Liver (tissue), 3 donors: ENCODE measurements around the gene HACE1.

ENCODE experiments used
- ATF3 ChIP-seq: IDR thresholded peaks from 2 replicates; pipeline ENCODE4 v1.6.1; 2016; ENCODE audit warnings: antibody characterized with exemption
- EGR1 ChIP-seq, 2 donors: IDR thresholded peaks; 2 replicates each; pipeline ENCODE4 v1.6.1; 2016 to 2018; ENCODE audit warnings: antibody characterized with exemption in 2 of 2, low read depth in 2 of 2
- GABPA ChIP-seq, 2 donors: IDR thresholded peaks in 1 of 2; conservative IDR thresholded peaks in 1 of 2; 2 replicates each; pipeline ENCODE4 v1.6.1; 2016; ENCODE audit warnings: antibody characterized with exemption in 2 of 2, mild to moderate bottlenecking in 1 of 2, moderate library complexity in 1 of 2
- HNF4G ChIP-seq: IDR thresholded peaks from 2 replicates; pipeline ENCODE4 v1.6.1; 2016; ENCODE audit warnings: antibody characterized with exemption
- NR2F2 ChIP-seq: IDR thresholded peaks from 2 replicates; pipeline ENCODE4 v1.6.1; 2016; ENCODE audit warnings: antibody characterized with exemption
- RAD21 ChIP-seq, 2 donors: IDR thresholded peaks; 2 replicates each; pipeline ENCODE4 v1.6.1; 2016; ENCODE audit warnings: antibody characterized with exemption in 2 of 2, mild to moderate bottlenecking in 2 of 2
- REST ChIP-seq: IDR thresholded peaks from 2 replicates; pipeline ENCODE4 v1.6.1; 2016; ENCODE audit warnings: antibody characterized with exemption, mild to moderate bottlenecking
- RXRA ChIP-seq, 2 donors: IDR thresholded peaks; 2 replicates each; pipeline ENCODE4 v1.6.1; 2017 to 2018; ENCODE audit warnings: antibody characterized with exemption in 2 of 2, mild to moderate bottlenecking in 1 of 2
- SP1 ChIP-seq: IDR thresholded peaks from 2 replicates; pipeline ENCODE4 v1.6.1; 2018; ENCODE audit warnings: antibody characterized with exemption, mild to moderate bottlenecking
- TAF1 ChIP-seq: conservative IDR thresholded peaks from 2 replicates; pipeline ENCODE4 v1.6.1; 2016; ENCODE audit warnings: antibody characterized with exemption, mild to moderate bottlenecking
- YY1 ChIP-seq: IDR thresholded peaks from 2 replicates; pipeline ENCODE4 v1.6.1; 2016; ENCODE audit warnings: antibody characterized with exemption, mild to moderate bottlenecking
- TF ChIP-seq, protein P1 (sequence below): fragments of 150-350 bp; IDR thresholded peaks from 2 replicates; pipeline ENCODE4 v1.5.1; 2017; ENCODE audit warnings: improper control_type of control experiment, low read depth, low read length; ENCODE audit not compliant: missing input control
- TF ChIP-seq, protein P2 (sequence below): IDR thresholded peaks from 2 replicates; pipeline ENCODE4 v1.6.1; 2016; ENCODE audit warnings: antibody characterized with exemption
- donor health status: healthy.
- donor health status: healthy.

DNA sequence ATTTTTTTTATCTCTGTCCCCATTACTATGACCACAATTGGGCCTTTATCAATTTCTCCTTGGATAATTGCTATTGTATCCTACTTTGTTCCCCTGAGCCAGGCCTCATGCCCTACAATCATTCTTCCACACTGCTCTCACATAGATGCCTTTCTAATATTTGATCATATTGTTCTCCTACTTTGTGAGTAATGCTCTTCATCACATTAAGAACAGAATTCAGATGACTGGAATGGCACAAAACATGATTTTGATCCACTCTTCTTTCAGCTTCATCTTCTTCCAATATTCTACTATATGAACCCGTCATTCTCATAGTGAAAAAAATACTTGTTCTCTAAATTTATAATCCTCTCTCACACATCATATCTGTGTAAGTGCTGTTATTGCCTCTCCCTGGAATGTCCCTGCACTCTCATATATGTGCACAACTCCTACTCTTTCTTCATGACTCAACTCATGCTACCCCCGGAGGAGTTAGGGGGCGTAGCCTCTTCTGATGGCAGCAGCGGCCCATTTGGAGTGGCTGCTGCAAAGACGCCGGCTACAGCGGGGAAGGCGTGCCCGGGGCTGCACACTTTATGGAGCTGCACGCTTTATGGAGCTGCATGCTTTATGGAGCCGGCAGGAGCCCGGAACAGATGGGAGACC lies 25.3 kb upstream of the HACE1 start:
- TF ChIP-seq, protein P1, sequence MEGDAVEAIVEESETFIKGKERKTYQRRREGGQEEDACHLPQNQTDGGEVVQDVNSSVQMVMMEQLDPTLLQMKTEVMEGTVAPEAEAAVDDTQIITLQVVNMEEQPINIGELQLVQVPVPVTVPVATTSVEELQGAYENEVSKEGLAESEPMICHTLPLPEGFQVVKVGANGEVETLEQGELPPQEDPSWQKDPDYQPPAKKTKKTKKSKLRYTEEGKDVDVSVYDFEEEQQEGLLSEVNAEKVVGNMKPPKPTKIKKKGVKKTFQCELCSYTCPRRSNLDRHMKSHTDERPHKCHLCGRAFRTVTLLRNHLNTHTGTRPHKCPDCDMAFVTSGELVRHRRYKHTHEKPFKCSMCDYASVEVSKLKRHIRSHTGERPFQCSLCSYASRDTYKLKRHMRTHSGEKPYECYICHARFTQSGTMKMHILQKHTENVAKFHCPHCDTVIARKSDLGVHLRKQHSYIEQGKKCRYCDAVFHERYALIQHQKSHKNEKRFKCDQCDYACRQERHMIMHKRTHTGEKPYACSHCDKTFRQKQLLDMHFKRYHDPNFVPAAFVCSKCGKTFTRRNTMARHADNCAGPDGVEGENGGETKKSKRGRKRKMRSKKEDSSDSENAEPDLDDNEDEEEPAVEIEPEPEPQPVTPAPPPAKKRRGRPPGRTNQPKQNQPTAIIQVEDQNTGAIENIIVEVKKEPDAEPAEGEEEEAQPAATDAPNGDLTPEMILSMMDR, result no peak
- TF ChIP-seq RAD21 (IDR thresholded peaks at IDR 0.05), result no peak
- no peak for TF ChIP-seq HNF4G
- TF ChIP-seq ATF3, result no peak
- no peak for TF ChIP-seq SP1
- TF ChIP-seq YY1, result no peak
- no peak for TF ChIP-seq TAF1
- no peak for TF ChIP-seq RXRA (IDR thresholded peaks at IDR 0.05)
- no peak for TF ChIP-seq EGR1 (IDR thresholded peaks at IDR 0.05; ENCODE audit: low read depth in 2 of 2)
- TF ChIP-seq, protein P2, sequence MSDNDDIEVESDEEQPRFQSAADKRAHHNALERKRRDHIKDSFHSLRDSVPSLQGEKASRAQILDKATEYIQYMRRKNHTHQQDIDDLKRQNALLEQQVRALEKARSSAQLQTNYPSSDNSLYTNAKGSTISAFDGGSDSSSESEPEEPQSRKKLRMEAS, result no peak
- TF ChIP-seq GABPA (IDR thresholded peaks at IDR 0.05 in 1 of 2, conservative IDR thresholded peaks at IDR 0.05 in 1 of 2), result no peak
- no peak for TF ChIP-seq NR2F2
- no peak for TF ChIP-seq REST
